Epithelial cell of proximal tubule (primary cell): ENCODE measurements around the gene SLC26A1. TPM values are rescaled to one million over a fixed set of nuclear protein-coding genes. Genes with fewer than 3 reads are reported as not detected.

Experiments
- DNase-seq: peaks from one replicate; pipeline ENCODE4 v3.0.0-alpha.2; 2011; ENCODE audit warnings: low read depth
- H3K4me3 ChIP-seq: 2 replicates; pipeline ENCODE4 v1.5.1; 2011; ENCODE audit warnings: low read depth, mild to moderate bottlenecking, low read length
- total RNA-seq: library from RNA; depleted of rRNA; stranded (reverse); fragments of >200 nt; gene quantifications from 2 replicates; pipeline ENCODE4 v1.2.3, GENCODE V29; 2015
- TF ChIP-seq, protein P1 (sequence below): conservative IDR thresholded peaks from 2 replicates; pipeline ENCODE4 v1.5.1; 2012; ENCODE audit warnings: low read depth, mild to moderate bottlenecking, low read length

SLC26A1 gene
- total RNA-seq, 1 donor from 2014 or later = 0.35 TPM

GRCh38 chr4:1027915-1028238 lies 34.7 kb upstream of the SLC26A1 start:
- no peak for DNase-seq
- TF ChIP-seq, protein P1, sequence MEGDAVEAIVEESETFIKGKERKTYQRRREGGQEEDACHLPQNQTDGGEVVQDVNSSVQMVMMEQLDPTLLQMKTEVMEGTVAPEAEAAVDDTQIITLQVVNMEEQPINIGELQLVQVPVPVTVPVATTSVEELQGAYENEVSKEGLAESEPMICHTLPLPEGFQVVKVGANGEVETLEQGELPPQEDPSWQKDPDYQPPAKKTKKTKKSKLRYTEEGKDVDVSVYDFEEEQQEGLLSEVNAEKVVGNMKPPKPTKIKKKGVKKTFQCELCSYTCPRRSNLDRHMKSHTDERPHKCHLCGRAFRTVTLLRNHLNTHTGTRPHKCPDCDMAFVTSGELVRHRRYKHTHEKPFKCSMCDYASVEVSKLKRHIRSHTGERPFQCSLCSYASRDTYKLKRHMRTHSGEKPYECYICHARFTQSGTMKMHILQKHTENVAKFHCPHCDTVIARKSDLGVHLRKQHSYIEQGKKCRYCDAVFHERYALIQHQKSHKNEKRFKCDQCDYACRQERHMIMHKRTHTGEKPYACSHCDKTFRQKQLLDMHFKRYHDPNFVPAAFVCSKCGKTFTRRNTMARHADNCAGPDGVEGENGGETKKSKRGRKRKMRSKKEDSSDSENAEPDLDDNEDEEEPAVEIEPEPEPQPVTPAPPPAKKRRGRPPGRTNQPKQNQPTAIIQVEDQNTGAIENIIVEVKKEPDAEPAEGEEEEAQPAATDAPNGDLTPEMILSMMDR = no peak
- no peak overlapping the region for H3K4me3 ChIP-seq

- H3K4me3 ChIP-seq = no peak overlapping the region
- TF ChIP-seq, protein P1 = no peak
- DNase-seq = no peak
Observed at GRCh38 chr4:1027219-1027914, 34.2 kb upstream of the SLC26A1 start.

DNA sequence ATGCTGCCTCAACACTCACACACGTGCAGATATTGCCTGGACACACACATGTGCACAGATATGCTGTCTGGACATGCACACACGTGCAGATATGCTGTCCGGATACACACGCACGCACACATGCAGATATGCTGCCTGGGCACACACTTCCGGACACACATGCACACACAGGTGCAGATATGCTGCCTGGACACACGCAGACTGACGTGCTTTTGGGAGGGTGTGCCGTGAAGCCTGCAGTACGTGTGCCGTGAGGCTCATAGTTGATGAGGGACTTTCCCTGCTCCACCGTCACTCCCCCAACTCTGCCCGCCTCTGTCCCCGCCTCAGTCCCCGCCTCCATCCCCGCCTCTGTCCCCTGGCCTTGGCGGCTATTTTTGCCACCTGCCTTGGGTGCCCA lies 32.9 kb upstream of the SLC26A1 start:
- no peak overlapping the region for H3K4me3 ChIP-seq
- TF ChIP-seq, protein P1 = no peak
- no peak for DNase-seq

DNA sequence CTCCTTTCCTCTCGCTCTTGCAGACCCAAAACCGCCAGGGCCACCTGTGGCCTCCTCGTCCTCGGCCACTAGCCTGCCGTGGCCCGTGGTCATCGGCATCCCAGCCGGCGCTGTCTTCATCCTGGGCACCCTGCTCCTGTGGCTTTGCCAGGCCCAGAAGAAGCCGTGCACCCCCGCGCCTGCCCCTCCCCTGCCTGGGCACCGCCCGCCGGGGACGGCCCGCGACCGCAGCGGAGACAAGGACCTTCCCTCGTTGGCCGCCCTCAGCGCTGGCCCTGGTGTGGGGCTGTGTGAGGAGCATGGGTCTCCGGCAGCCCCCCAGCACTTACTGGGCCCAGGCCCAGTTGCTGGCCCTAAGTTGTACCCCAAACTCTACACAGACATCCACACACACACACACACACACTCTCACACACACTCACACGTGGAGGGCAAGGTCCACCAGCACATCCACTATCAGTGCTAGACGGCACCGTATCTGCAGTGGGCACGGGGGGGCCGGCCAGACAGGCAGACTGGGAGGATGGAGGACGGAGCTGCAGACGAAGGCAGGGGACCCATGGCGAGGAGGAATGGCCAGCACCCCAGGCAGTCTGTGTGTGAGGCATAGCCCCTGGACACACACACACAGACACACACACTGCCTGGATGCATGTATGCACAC lies 31.8 kb upstream of the SLC26A1 start:
- DNase-seq = no peak
- no peak overlapping the region for H3K4me3 ChIP-seq
- TF ChIP-seq, protein P1 = no peak

- TF ChIP-seq, protein P1 = no peak
- DNase-seq = no peak
- H3K4me3 ChIP-seq = no peak overlapping the region
Observed at GRCh38 chr4:1023895-1024740, 30.9 kb upstream of the SLC26A1 start.

DNA sequence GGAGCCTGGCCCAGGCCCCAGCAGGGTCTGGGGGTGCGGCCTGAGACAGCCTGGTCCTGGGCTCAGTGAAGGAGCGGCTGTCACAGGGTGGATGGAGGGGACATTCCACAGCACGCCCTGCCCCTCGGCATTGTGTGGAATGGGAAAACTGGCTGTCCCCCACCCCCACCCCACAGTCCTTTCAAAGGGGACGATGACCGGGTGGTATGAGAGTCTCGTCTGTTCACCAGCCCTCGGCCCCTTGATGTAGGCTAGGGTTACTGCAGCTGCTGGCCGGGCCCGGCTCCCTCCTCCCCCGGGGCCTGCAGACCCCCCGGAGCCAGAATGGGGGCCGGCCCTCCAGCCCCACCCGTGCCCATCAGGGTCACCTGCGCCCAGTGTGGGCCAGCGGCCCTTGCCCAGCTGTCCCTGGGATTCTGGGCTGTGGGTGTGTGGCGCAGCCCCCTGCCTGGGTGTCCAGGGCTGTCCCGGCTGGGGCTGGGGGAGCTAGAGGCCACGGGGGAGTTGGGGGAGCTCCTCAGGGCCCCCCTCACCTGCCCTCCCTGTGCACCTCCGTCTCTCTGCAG lies 30.0 kb upstream of the SLC26A1 start:
- H3K4me3 ChIP-seq = no peak overlapping the region
- no peak for DNase-seq
- TF ChIP-seq, protein P1 = no peak
